22Rv1 (cell line): ENCODE measurements around the gene MEGF10.

Source experiments
- ZFX ChIP-seq: fragments of 450-650 bp; IDR thresholded peaks from 2 replicates; pipeline ENCODE4 v1.6.1; 2017; ENCODE audit warnings: antibody characterized with exemption, borderline replicate concordance
- TF ChIP-seq, protein P1 (sequence below): fragments of 450-650 bp; IDR thresholded peaks from 2 replicates; pipeline ENCODE4 v1.5.1; 2017; ENCODE audit warnings: mild to moderate bottlenecking

DNA sequence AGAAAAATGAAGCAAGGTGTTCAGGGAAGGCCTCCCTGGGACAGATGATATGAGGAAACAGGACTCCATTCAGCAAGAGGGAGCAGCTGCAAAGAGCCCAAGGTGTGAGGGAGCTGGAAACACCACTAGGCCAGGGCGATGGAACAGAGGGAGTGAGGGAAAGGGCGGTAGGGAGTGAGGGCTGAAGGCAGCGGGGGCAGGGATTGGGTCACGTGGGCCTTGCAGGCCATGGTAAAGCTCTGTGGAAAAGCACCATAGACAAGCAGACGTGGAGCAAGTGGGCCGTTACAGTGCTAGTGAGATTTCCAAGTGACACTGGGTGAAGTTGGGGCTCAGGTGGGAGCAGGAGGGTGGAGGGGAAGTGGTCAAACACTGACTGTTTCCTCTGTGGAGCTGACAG lies 216.0 kb downstream of the MEGF10 start:
- TF ChIP-seq, protein P1, sequence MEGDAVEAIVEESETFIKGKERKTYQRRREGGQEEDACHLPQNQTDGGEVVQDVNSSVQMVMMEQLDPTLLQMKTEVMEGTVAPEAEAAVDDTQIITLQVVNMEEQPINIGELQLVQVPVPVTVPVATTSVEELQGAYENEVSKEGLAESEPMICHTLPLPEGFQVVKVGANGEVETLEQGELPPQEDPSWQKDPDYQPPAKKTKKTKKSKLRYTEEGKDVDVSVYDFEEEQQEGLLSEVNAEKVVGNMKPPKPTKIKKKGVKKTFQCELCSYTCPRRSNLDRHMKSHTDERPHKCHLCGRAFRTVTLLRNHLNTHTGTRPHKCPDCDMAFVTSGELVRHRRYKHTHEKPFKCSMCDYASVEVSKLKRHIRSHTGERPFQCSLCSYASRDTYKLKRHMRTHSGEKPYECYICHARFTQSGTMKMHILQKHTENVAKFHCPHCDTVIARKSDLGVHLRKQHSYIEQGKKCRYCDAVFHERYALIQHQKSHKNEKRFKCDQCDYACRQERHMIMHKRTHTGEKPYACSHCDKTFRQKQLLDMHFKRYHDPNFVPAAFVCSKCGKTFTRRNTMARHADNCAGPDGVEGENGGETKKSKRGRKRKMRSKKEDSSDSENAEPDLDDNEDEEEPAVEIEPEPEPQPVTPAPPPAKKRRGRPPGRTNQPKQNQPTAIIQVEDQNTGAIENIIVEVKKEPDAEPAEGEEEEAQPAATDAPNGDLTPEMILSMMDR = no peak
- no peak for TF ChIP-seq ZFX
